Naive thymus-derived CD4-positive, alpha-beta T cell (primary cell): ENCODE results near the gene C2orf68. TPM values are rescaled to one million over a fixed set of nuclear protein-coding genes. Genes with fewer than 3 reads are reported as not detected.
A peak's percentile ranks its signal among the peaks of the same experiment; 100 is the strongest.

ENCODE experiments used
- ATAC-seq: fragments of 150-1000 bp; cut with Tn5 transposase; 2 replicates; pipeline ENCODE4 v1.10.0; 2021; ENCODE audit warnings: mild to moderate bottlenecking, moderate library complexity
- CTCF ChIA-PET: fragments of 350-600 bp; sonication (Branson Sonifier 250); formaldehyde crosslinking; loops from one replicate; lab custom pipeline; 2021; ENCODE audit warnings: antibody characterized with exemption; lab: Charles Lee
- POLR2A ChIA-PET: fragments of 350-600 bp; sonication (Branson Sonifier 250); formaldehyde crosslinking; loops from one replicate; lab custom pipeline; 2021; ENCODE audit warnings: antibody characterized with exemption, inconsistent platforms; lab: Charles Lee
- DNase-seq, 9 donors: peaks; one replicate each; pipeline versions ENCODE4 v3.0.0 to v3.0.0-alpha.2; 2020 to 2022; ENCODE audit warnings: mixed read lengths in 1 of 9
- H3K27ac ChIP-seq: one replicate; pipeline ENCODE4 v1.7.0; 2013; ENCODE audit warnings: mild to moderate bottlenecking, low read depth, low read length, moderate library complexity
- H3K27me3 ChIP-seq, 2 donors: one replicate each; pipeline ENCODE4 v1.7.0; 2013; ENCODE audit warnings: low read length in 2 of 2, mild to moderate bottlenecking in 2 of 2, moderate library complexity in 2 of 2; ENCODE audit not compliant: control insufficient read depth in 2 of 2, insufficient read depth in 2 of 2
- H3K36me3 ChIP-seq, 3 experiments: 1 replicate in 2 of 3; 2 replicates in 1 of 3; pipeline ENCODE4 v1.7.0; 2013; ENCODE audit warnings: low read length in 3 of 3, mild to moderate bottlenecking in 3 of 3, moderate library complexity in 1 of 3; ENCODE audit not compliant: insufficient read depth in 3 of 3, control insufficient read depth in 2 of 3
- H3K4me1 ChIP-seq, 2 donors: one replicate each; pipeline ENCODE4 v1.7.0; 2013; ENCODE audit warnings: low read length in 2 of 2, mild to moderate bottlenecking in 2 of 2, moderate library complexity in 1 of 2; ENCODE audit not compliant: control insufficient read depth in 2 of 2, insufficient read depth in 2 of 2
- H3K4me3 ChIP-seq: 2 replicates; pipeline ENCODE4 v1.7.0; 2013; ENCODE audit warnings: mild to moderate bottlenecking, low read length
- H3K9me3 ChIP-seq, 3 experiments: 1 replicate in 2 of 3; 2 replicates in 1 of 3; pipeline ENCODE4 v1.7.0; 2013; ENCODE audit warnings: low read length in 3 of 3; ENCODE audit not compliant: control insufficient read depth in 2 of 3
- H3K27ac Mint-ChIP-seq, 9 donors: one replicate each; pipeline ENCODE4 v1.8.0; 2020 to 2022; ENCODE audit warnings: mixed read lengths in 9 of 9, mild to moderate bottlenecking in 8 of 9, moderate library complexity in 5 of 9, inconsistent platforms in 2 of 9
- H3K27me3 Mint-ChIP-seq, 5 donors: one replicate each; pipeline ENCODE4 v1.8.0; 2021 to 2022; ENCODE audit warnings: mixed read lengths in 5 of 5, mild to moderate bottlenecking in 1 of 5
- H3K36me3 Mint-ChIP-seq, 5 donors: one replicate each; pipeline ENCODE4 v1.8.0; 2020 to 2022; ENCODE audit warnings: mixed read lengths in 5 of 5, mild to moderate bottlenecking in 3 of 5, inconsistent platforms in 1 of 5
- H3K4me1 Mint-ChIP-seq, 7 donors: one replicate each; pipeline ENCODE4 v1.8.0; 2020 to 2022; ENCODE audit warnings: mixed read lengths in 7 of 7, mild to moderate bottlenecking in 3 of 7, inconsistent platforms in 1 of 7
- H3K4me3 Mint-ChIP-seq, 10 donors: one replicate each; pipeline ENCODE4 v1.8.0; 2020 to 2022; ENCODE audit warnings: mild to moderate bottlenecking in 10 of 10, mixed read lengths in 10 of 10, moderate library complexity in 6 of 10, inconsistent platforms in 2 of 10
- H3K9me3 Mint-ChIP-seq, 11 donors: one replicate each; pipeline ENCODE4 v1.8.0; 2020 to 2022; ENCODE audit warnings: mixed read lengths in 11 of 11, mild to moderate bottlenecking in 4 of 11, inconsistent platforms in 1 of 11, moderate library complexity in 1 of 11
- intact Hi-C, 2 donors: fragments of 100-400 bp; cut with micrococcal nuclease; formaldehyde crosslinking; loops; one replicate each; pipeline ENCODE4 v1.15.1; 2023
- polyA plus RNA-seq, 2 donors: library from polyadenylated mRNA; unstranded; fragments of 300-500 nt; fragmentation: Illumina TruSeq; gene quantifications; one replicate each; pipeline ENCODE4 v1.2.3, GENCODE V29; 2021
- total RNA-seq, 6 experiments: library from RNA in 5 of 6; stranded (reverse) in 5 of 6; gene quantifications; 1 replicate in 5 of 6; 2 replicates in 1 of 6; pipeline ENCODE4 v1.2.3 and lab custom pipeline; 2021 to 2026

Gene C2orf68
- total and polyA plus RNA-seq, 7 experiments from 2014 or later, result 24.9 to 92.1 (median 42.5) TPM

- peaks cover 0 to 2% (median 0%) of the 10 kb centered on the region in 11 donors for H3K9me3 Mint-ChIP-seq
- peaks cover 0 to 16% (median 12%) of the 10 kb centered on the region in 5 donors for H3K36me3 Mint-ChIP-seq
- Histone ChIP-seq H3K27ac (peak overlapping the region; percentile 80), H3K36me3 (peaks cover 0 to 13% (median 0%) of the 10 kb centered on the region in 3 experiments), H3K27me3 (no peaks in the 10 kb centered on the region), H3K9me3 (no peaks in the 10 kb centered on the region), H3K4me3 (peak overlapping the region; percentile 69), H3K4me1 (peaks cover 19 to 32% of the 10 kb centered on the region in 2 donors)
- ATAC-seq, result no peak
- H3K27ac Mint-ChIP-seq, result peak overlapping the region in 8 of 9 donors; percentile 81 to 93 (median 93)
- peak overlapping the region; percentile 57 to 96 (median 87) for H3K4me3 Mint-ChIP-seq
- H3K27me3 Mint-ChIP-seq, result no peaks in the 10 kb centered on the region
- intact Hi-C loops, result loop anchor here (1.0 to 2.0 kb wide), 4 partner anchors 8 to 27 kb away; partner anchors contain the start of genes C2orf68 (in 1 of the 2), RNF181 (in 1 of the 2), TMEM150A (in 1 of the 2) and VAMP8 (in 1 of the 2)
- ChIA-PET POLR2A (interaction anchor here (0.6 to 6.4 kb wide), 8 partner anchors 9 to 260 kb away, joined by 3 to 85 read pairs (median 6); partner anchors contain the start of genes GGCX, MAT2A, RNF181 and TMEM150A), CTCF (no interaction called here)
- no peak for DNase-seq
- peaks cover 45 to 73% (median 68%) of the 10 kb centered on the region in 7 donors for H3K4me1 Mint-ChIP-seq
Observed at GRCh38 chr2:85585781-85586105, 26.1 kb downstream of the C2orf68 start.

- H3K27me3 Mint-ChIP-seq, result no peaks in the 10 kb centered on the region
- no peaks in the 10 kb centered on the region for H3K9me3 ChIP-seq
- peak overlapping the region; percentile 79 to 96 (median 88) for H3K4me3 Mint-ChIP-seq
- peaks cover 0 to 17% (median 12%) of the 10 kb centered on the region in 5 donors for H3K36me3 Mint-ChIP-seq
- intact Hi-C loops, result loop anchor here (1.0 to 2.0 kb wide), 5 partner anchors 8 to 28 kb away; partner anchors contain the start of genes RNF181 (in 2 of the 2), TMEM150A (in 2 of the 2), C2orf68 (in 1 of the 2) and VAMP8 (in 1 of the 2)
- ChIA-PET POLR2A (interaction anchor here (0.5 to 6.4 kb wide), 12 partner anchors 9 to 639 kb away, joined by 3 to 85 read pairs (median 6); partner anchors contain the start of genes GGCX, MAT2A, RNF181 and TMEM150A), CTCF (interaction anchor here (1.1 kb wide), 1 partner anchor 29 kb away, joined by 3 read pairs; no protein-coding TSS in a partner anchor)
- DNase-seq, result peak in 4 of 9 donors; percentile 22 to 40 (median 30)
- H3K4me1 Mint-ChIP-seq, result peaks cover 47 to 73% (median 65%) of the 10 kb centered on the region in 7 donors
- H3K4me1 ChIP-seq, result peaks cover 19 to 35% of the 10 kb centered on the region in 2 donors
- H3K27ac ChIP-seq, result peak overlapping the region; percentile 80
- ATAC-seq, result peak; percentile 47
- H3K9me3 Mint-ChIP-seq, result peaks cover 0 to 2% (median 0%) of the 10 kb centered on the region in 11 donors
- peak overlapping the region; percentile 81 to 93 (median 93) for H3K27ac Mint-ChIP-seq
- no peaks in the 10 kb centered on the region for H3K27me3 ChIP-seq
- peaks cover 0 to 13% (median 0%) of the 10 kb centered on the region in 3 experiments for H3K36me3 ChIP-seq
- H3K4me3 ChIP-seq, result peak overlapping the region; percentile 69
Observed at GRCh38 chr2:85584857-85585780, 26.7 kb downstream of the C2orf68 start.

GRCh38 chr2:85584354-85584856 is 27.5 kb downstream of the C2orf68 start, which contains the start of gene VAMP5:
TSS of gene VAMP5 (plus strand) at chr2:85584431. CDS start at chr2:85584491, 60 bp downstream.
- ChIA-PET CTCF (interaction anchor here (1.1 kb wide), 1 partner anchor 28 kb away, joined by 3 read pairs; no protein-coding TSS in a partner anchor), POLR2A (interaction anchor here (0.5 to 6.4 kb wide), 10 partner anchors 10 to 639 kb away, joined by 3 to 85 read pairs (median 8); partner anchors contain the start of genes GGCX, MAT2A, RNF181 and TMEM150A)
- Mint-ChIP-seq H3K27me3 (no peaks in the 10 kb centered on the region), H3K9me3 (peaks cover 0 to 2% (median 0%) of the 10 kb centered on the region in 11 donors), H3K4me1 (peaks cover 51 to 79% (median 64%) of the 10 kb centered on the region in 7 donors), H3K4me3 (peak within 1 kb of the TSS; percentile 86 to 96 (median 90)), H3K27ac (peak within 1 kb of the TSS; percentile 87 to 97 (median 94)), H3K36me3 (peaks cover 0 to 17% (median 12%) of the 10 kb centered on the region in 5 donors)
- ATAC-seq (peak; percentile 67), DNase-seq (peak in 2 of 9 donors; percentile 34 to 50)
- Histone ChIP-seq H3K27me3 (no peaks in the 10 kb centered on the region), H3K4me1 (peaks cover 20 to 42% of the 10 kb centered on the region in 2 donors), H3K9me3 (no peaks in the 10 kb centered on the region), H3K4me3 (peak within 1 kb of the TSS; percentile 69), H3K27ac (peak within 1 kb of the TSS; percentile 80), H3K36me3 (peaks cover 0 to 13% (median 0%) of the 10 kb centered on the region in 3 experiments)
- intact Hi-C loops, result loop anchor here (1.0 to 2.0 kb wide), 4 partner anchors 11 to 28 kb away; partner anchors contain the start of genes TMEM150A (in 2 of the 2), C2orf68 (in 1 of the 2) and RNF181 (in 1 of the 2)

- ChIA-PET POLR2A (interaction anchor here (0.8 to 6.4 kb wide), 10 partner anchors 11 to 277 kb away, joined by 3 to 85 read pairs (median 8); partner anchors contain the start of genes GGCX, MAT2A, RNF181 and USP39), CTCF (interaction anchor here (1.0 kb wide), 3 partner anchors 16 to 28 kb away, joined by 3 read pairs; no protein-coding TSS in a partner anchor)
- Mint-ChIP-seq H3K27me3 (no peaks in the 10 kb centered on the region), H3K36me3 (peaks cover 0 to 18% (median 12%) of the 10 kb centered on the region in 5 donors), H3K4me1 (peaks cover 56 to 83% (median 69%) of the 10 kb centered on the region in 7 donors), H3K4me3 (peak overlapping the region; percentile 86 to 96 (median 90)), H3K9me3 (peaks cover 0 to 2% (median 0%) of the 10 kb centered on the region in 11 donors), H3K27ac (peak overlapping the region; percentile 87 to 97 (median 94))
- H3K9me3 ChIP-seq, result no peaks in the 10 kb centered on the region
- H3K4me3 ChIP-seq, result peak overlapping the region; percentile 69
- H3K27me3 ChIP-seq, result no peaks in the 10 kb centered on the region
- peak overlapping the region; percentile 80 for H3K27ac ChIP-seq
- peaks cover 26 to 48% of the 10 kb centered on the region in 2 donors for H3K4me1 ChIP-seq
- DNase-seq (peak in 7 of 9 donors; percentile 36 to 65 (median 52)), ATAC-seq (peak; percentile 74)
- peaks cover 0 to 13% (median 0%) of the 10 kb centered on the region in 3 experiments for H3K36me3 ChIP-seq
- intact Hi-C loops, result loop anchor here (1.0 to 2.0 kb wide), 5 partner anchors 11 to 32 kb away; partner anchors contain the start of genes TMEM150A (in 2 of the 2), C2orf68 (in 1 of the 2), RNF181 (in 1 of the 2) and USP39 (in 1 of the 2)
Observed at GRCh38 chr2:85583667-85584353, 28.1 kb downstream of the C2orf68 start.

- Histone ChIP-seq H3K4me1 (peaks cover 31 to 48% of the 10 kb centered on the region in 2 donors), H3K36me3 (peaks cover 0 to 13% (median 0%) of the 10 kb centered on the region in 3 experiments), H3K27ac (no peak overlapping the region), H3K27me3 (no peaks in the 10 kb centered on the region), H3K4me3 (no peak overlapping the region), H3K9me3 (no peaks in the 10 kb centered on the region)
- peaks cover 0 to 19% (median 12%) of the 10 kb centered on the region in 5 donors for H3K36me3 Mint-ChIP-seq
- ChIA-PET CTCF (interaction anchor here (1.0 kb wide), 1 partner anchor 17 kb away, joined by 3 read pairs; no protein-coding TSS in a partner anchor), POLR2A (interaction anchor here (0.8 to 6.4 kb wide), 2 partner anchors 12 to 166 kb away, joined by 5 to 85 read pairs; partner anchors contain the start of gene RNF181)
- peak overlapping the region in 6 of 10 donors; percentile 5 to 90 (median 54) for H3K4me3 Mint-ChIP-seq
- intact Hi-C loops, result no loop called here
- ATAC-seq (no peak), DNase-seq (no peak)
- peaks cover 56 to 82% (median 68%) of the 10 kb centered on the region in 7 donors for H3K4me1 Mint-ChIP-seq
- peaks cover 0 to 2% (median 0%) of the 10 kb centered on the region in 11 donors for H3K9me3 Mint-ChIP-seq
- no peaks in the 10 kb centered on the region for H3K27me3 Mint-ChIP-seq
- H3K27ac Mint-ChIP-seq, result peak overlapping the region in 7 of 9 donors; percentile 11 to 93 (median 66)
Observed at GRCh38 chr2:85582492-85582891, 29.4 kb downstream of the C2orf68 start.
